HepG2 (cell line): ENCODE data around the gene TGFA. TPM values are rescaled to one million over a fixed set of nuclear protein-coding genes. Genes with fewer than 3 reads are reported as not detected.
A peak's percentile ranks its signal among the peaks of the same experiment; 100 is the strongest.

Experiments used
- ATAC-seq: fragments of 200-7000 bp; cut with Tn5 transposase; 3 replicates; pipeline ENCODE4 v1.9.1; 2020; ENCODE audit warnings: mild to moderate bottlenecking, moderate library complexity
- BruUV-seq: library from RNA; stranded (reverse); fragments of 400-500 nt; replicated peaks from 2 replicates; lab custom pipeline; 2021; lab: Mats Ljungman, UMichigan
- CTCF ChIA-PET: fragments of 300-600 bp; formaldehyde crosslinking; extraction: SDS; loops from one replicate; lab custom pipeline; 2021; ENCODE audit warnings: low total read pairs, inconsistent platforms, low intra/inter-chr PET ratio; lab: Yijun Ruan, JAX
- POLR2A ChIA-PET: fragments of 350-600 bp; sonication (Branson Sonifier 250); formaldehyde crosslinking; loops from one replicate; lab custom pipeline; 2020; ENCODE audit warnings: antibody characterized with exemption, inconsistent platforms; lab: Yijun Ruan, JAX
- DNase-seq: peaks from one replicate; pipeline ENCODE4 v3.0.0-alpha.2; 2015; ENCODE audit warnings: low spot score
- FAIRE-seq: peaks from 3 replicates; lab custom pipeline; 2011; peaks lifted over from hg19 to GRCh38; lab: Jason Lieb, UNC
- H2AFZ ChIP-seq: one replicate; pipeline ENCODE4 v1.6.1; 2011; ENCODE audit warnings: low read length, inconsistent platforms
- H3K27ac ChIP-seq: fragments of 300-600 bp; 3 replicates; pipeline ENCODE4 v1.8.0; 2011; ENCODE audit warnings: mixed run types, mild to moderate bottlenecking, mixed read lengths, low read length, inconsistent platforms; ENCODE audit not compliant: insufficient read depth; ENCODE audit errors: extremely low read length
- H3K27me3 ChIP-seq, 2 experiments: fragments of 200-600 bp in 1 of 2; 2 replicates in 1 of 2; 3 replicates in 1 of 2; pipeline versions ENCODE4 v1.6.0 to v1.8.0; 2011; ENCODE audit warnings: low read length in 2 of 2, mild to moderate bottlenecking in 2 of 2, moderate library complexity in 2 of 2, inconsistent platforms in 1 of 2; ENCODE audit not compliant: insufficient read depth in 2 of 2, control insufficient read depth in 1 of 2
- H3K36me3 ChIP-seq, 2 experiments: fragments of 200-600 bp in 1 of 2; replicated peaks in 1 of 2; 2 replicates in 1 of 2; 3 replicates in 1 of 2; pipeline versions ENCODE4 v1.5.1 to v1.8.0; 2011; ENCODE audit warnings: low read length in 2 of 2, inconsistent platforms in 1 of 2; ENCODE audit not compliant: insufficient read depth in 2 of 2, control insufficient read depth in 1 of 2
- H3K4me1 ChIP-seq: 2 replicates; pipeline ENCODE4 v1.5.1; 2012; ENCODE audit warnings: low read length, inconsistent platforms; ENCODE audit not compliant: insufficient read depth
- H3K4me2 ChIP-seq: 2 replicates; pipeline ENCODE4 v1.6.0; 2011; ENCODE audit warnings: low read depth, low read length, inconsistent platforms
- H3K4me3 ChIP-seq, 3 experiments: fragments of 200-600 bp in 1 of 3; sonication (generic), shearing (Covaris generic) in 1 of 3; replicated peaks in 1 of 3; 2 replicates each; pipeline ENCODE4 v1.5.1; 2011 to 2016; ENCODE audit warnings: low read length in 3 of 3, inconsistent platforms in 2 of 3, low read depth in 2 of 3, mild to moderate bottlenecking in 2 of 3, control low read depth in 1 of 3, mixed read lengths in 1 of 3; ENCODE audit not compliant: insufficient read depth in 1 of 3
- H3K79me2 ChIP-seq: one replicate; pipeline ENCODE4 v1.6.1; 2011; ENCODE audit warnings: low read length, inconsistent platforms; ENCODE audit not compliant: insufficient read depth
- H3K9ac ChIP-seq: 2 replicates; pipeline ENCODE4 v1.6.0; 2011; ENCODE audit warnings: mild to moderate bottlenecking, low read depth, low read length, inconsistent platforms; ENCODE audit not compliant: insufficient read depth
- H3K9me3 ChIP-seq: 2 replicates; pipeline ENCODE4 v1.5.1; 2012; ENCODE audit warnings: mild to moderate bottlenecking, low read length
- H4K20me1 ChIP-seq: 2 replicates; pipeline ENCODE4 v1.6.0; 2011; ENCODE audit warnings: inconsistent platforms, mild to moderate bottlenecking, low read length, moderate library complexity; ENCODE audit not compliant: insufficient read depth
- CEBPB ChIP-seq: IDR thresholded peaks from 2 replicates; pipeline ENCODE4 v1.6.1; 2011; ENCODE audit warnings: low read depth, low read length, improper control_type of control experiment, borderline replicate concordance
- DPF2 ChIP-seq: sonication (generic); formaldehyde crosslinking; IDR thresholded peaks from 2 replicates; pipeline ENCODE4 v1.4.0; 2020; ENCODE audit warnings: mild to moderate bottlenecking, low read depth, missing genetic modification reagents, borderline replicate concordance
- DR1 ChIP-seq: sonication (generic); formaldehyde crosslinking; IDR thresholded peaks from 2 replicates; pipeline ENCODE4 v1.8.0; 2021; ENCODE audit warnings: mild to moderate bottlenecking, missing genetic modification reagents, inconsistent platforms
- EP300 ChIP-seq, 3 experiments: sonication (generic) in 1 of 3; formaldehyde crosslinking in 1 of 3; IDR thresholded peaks; 2 replicates each; pipeline versions ENCODE4 v1.5.1 to v1.6.1; 2011 to 2020; ENCODE audit warnings: low read depth in 2 of 3, low read length in 2 of 3, borderline replicate concordance in 1 of 3, improper control_type of control experiment in 1 of 3, mild to moderate bottlenecking in 1 of 3, missing genetic modification reagents in 1 of 3, moderate library complexity in 1 of 3
- FOXA3 ChIP-seq: IDR thresholded peaks from 2 replicates; pipeline ENCODE4 v1.6.1; 2016; ENCODE audit warnings: missing genetic modification reagents, missing compliant biosample characterization
- HNF4A ChIP-seq: sonication (generic); formaldehyde crosslinking; IDR thresholded peaks from 2 replicates; pipeline ENCODE4 v1.4.0; 2020; ENCODE audit warnings: missing genetic modification reagents
- PITX1 ChIP-seq: sonication (generic); formaldehyde crosslinking; IDR thresholded peaks from 2 replicates; pipeline ENCODE4 v1.5.1; 2020; ENCODE audit warnings: mild to moderate bottlenecking, missing genetic modification reagents
- POGZ ChIP-seq: sonication (generic); formaldehyde crosslinking; IDR thresholded peaks from 2 replicates; pipeline ENCODE4 v1.4.0; 2020; ENCODE audit warnings: mild to moderate bottlenecking, missing genetic modification reagents
- RARA ChIP-seq: IDR thresholded peaks from 2 replicates; pipeline ENCODE4 v1.6.1; 2016; ENCODE audit warnings: missing genetic modification reagents, missing compliant biosample characterization
- REPIN1 ChIP-seq: sonication (generic); formaldehyde crosslinking; IDR thresholded peaks from 2 replicates; pipeline ENCODE4 v1.8.0; 2022; ENCODE audit warnings: missing genetic modification reagents, low read depth, mild to moderate bottlenecking, borderline replicate concordance
- SIX4 ChIP-seq: sonication (generic); formaldehyde crosslinking; IDR thresholded peaks from 2 replicates; pipeline ENCODE4 v1.4.0; 2020; ENCODE audit warnings: missing genetic modification reagents
- SMC3 ChIP-seq: IDR thresholded peaks from 2 replicates; pipeline ENCODE4 v1.6.1; 2011; ENCODE audit warnings: low read length, improper control_type of control experiment
- SOX6 ChIP-seq, 2 experiments: fragments of 450-650 bp in 1 of 2; sonication (generic) in 1 of 2; formaldehyde crosslinking in 1 of 2; IDR thresholded peaks; 2 replicates each; pipeline versions ENCODE4 v1.4.0 to v1.6.1; 2017 to 2020; ENCODE audit warnings: antibody characterized with exemption in 1 of 2, mild to moderate bottlenecking in 1 of 2, missing genetic modification reagents in 1 of 2
- TBX2 ChIP-seq: sonication (generic); formaldehyde crosslinking; IDR thresholded peaks from 2 replicates; pipeline ENCODE4 v1.5.0; 2020; ENCODE audit warnings: missing genetic modification reagents, mild to moderate bottlenecking, borderline replicate concordance
- TBX3 ChIP-seq: fragments of 450-650 bp; IDR thresholded peaks from 2 replicates; pipeline ENCODE4 v1.6.1; 2017; ENCODE audit warnings: antibody characterized with exemption, mild to moderate bottlenecking, inconsistent platforms, borderline replicate concordance
- TEAD3 ChIP-seq: optimal IDR thresholded peaks from 2 replicates; pipeline ENCODE3; 2016; ENCODE audit warnings: borderline replicate concordance
- TOPORS ChIP-seq: sonication (generic); formaldehyde crosslinking; IDR thresholded peaks from 2 replicates; pipeline ENCODE4 v1.8.0; 2023; ENCODE audit warnings: mild to moderate bottlenecking, missing genetic modification reagents
- ZNF569 ChIP-seq: sonication (generic); formaldehyde crosslinking; IDR thresholded peaks from 2 replicates; pipeline ENCODE4 v1.5.0; 2020; ENCODE audit warnings: mild to moderate bottlenecking, missing genetic modification reagents, moderate library complexity, borderline replicate concordance
- ZNF616 ChIP-seq: sonication (generic); formaldehyde crosslinking; IDR thresholded peaks from 2 replicates; pipeline ENCODE4 v1.5.0; 2020; ENCODE audit warnings: low read depth, mild to moderate bottlenecking, missing genetic modification reagents
- WGBS: methylation state at CpG from one replicate; pipeline ENCODE4 v1.1.6; 2017; ENCODE audit warnings: low lambda C conversion rate; 5-methylcytosine and 5-hydroxymethylcytosine counted together
- in situ Hi-C: cut with HindIII; loops from 2 replicates; pipeline ENCODE4 v1.10.0; 2017; ENCODE audit warnings: low pct_unique_long_range_greater_than_20kb; ENCODE audit not compliant: extremely low pct_ligation_motif_present
- intact Hi-C: fragments of 100-400 bp; cut with micrococcal nuclease; formaldehyde crosslinking; loops from one replicate; pipeline ENCODE4 v1.10.0; 2022; ENCODE audit not compliant: unreplicated experiment
- polyA plus RNA-seq, 8 experiments: library from polyadenylated mRNA; depleted of rRNA in 3 of 8; stranded (reverse) in 7 of 8; unstranded in 1 of 8; fragments of >200 nt; fragmentation: Illumina TruSeq in 4 of 8; extraction: Trizol in 4 of 8; gene quantifications; 2 replicates each; pipeline versions ENCODE4 v1.2.1 to v1.2.3, GENCODE V29; 2011 to 2016; ENCODE audit warnings: low read depth in 4 of 8, missing spikeins in 1 of 8, mixed read lengths in 1 of 8; ENCODE audit not compliant: insufficient read depth in 1 of 8
- total RNA-seq, 5 experiments: library from RNA; depleted of rRNA; stranded (reverse); fragments of >200 nt; fragmentation: Illumina TruSeq; extraction: Trizol; gene quantifications; 2 replicates each; pipeline ENCODE4 v1.2.3, GENCODE V29; 2016; ENCODE audit warnings: low read depth in 1 of 5
- TF ChIP-seq, protein P1 (sequence below): sonication (generic); formaldehyde crosslinking; IDR thresholded peaks from 2 replicates; pipeline ENCODE4 v1.5.0; 2020; ENCODE audit warnings: mild to moderate bottlenecking, missing genetic modification reagents, borderline replicate concordance

TGFA gene
- total and polyA plus RNA-seq, 2 of the 13 experiments (the other 11 are each of a cell fraction or from before 2014, with no cell fraction given): 7.8 to 15.3 TPM

DNA sequence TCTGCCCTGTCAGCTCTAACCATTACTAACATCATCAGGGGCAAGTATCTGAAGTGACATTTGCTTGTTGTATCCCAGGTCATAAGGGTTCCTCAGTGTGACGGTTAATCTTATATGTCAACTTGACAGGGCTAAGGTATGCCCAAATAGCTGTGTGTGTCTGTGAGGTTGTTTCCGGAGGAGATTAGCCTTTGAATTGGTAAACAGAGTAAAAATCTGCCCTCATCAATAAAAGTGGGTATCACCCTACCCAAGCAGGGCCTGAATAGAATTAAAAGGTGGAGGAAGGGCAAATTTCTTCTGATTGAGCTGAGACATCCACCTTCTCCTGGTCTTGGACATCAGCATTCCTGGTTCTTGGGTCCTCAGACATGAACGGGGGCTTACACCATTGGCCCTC, 12.8 kb upstream of the TGFA start:
- ChIA-PET POLR2A (no interaction called here), CTCF (no interaction called here)
- no peak for DNase-seq
- no peaks in the 10 kb centered on the region for H3K79me2 ChIP-seq
- no peaks in the 10 kb centered on the region for H3K27me3 ChIP-seq
- intact Hi-C loops (no loop called here), in situ Hi-C loops (no loop called here)
- no peak for FAIRE-seq
- no peaks in the 10 kb centered on the region for H3K9me3 ChIP-seq
- BruUV-seq: no TSS peak
- H4K20me1 ChIP-seq: no peaks in the 10 kb centered on the region
- H2AFZ ChIP-seq: no peak overlapping the region
- H3K4me2 ChIP-seq: peak overlapping the region; percentile 4; the same call in 1 of the 2 replicates
- no peak overlapping the region for H3K4me3 ChIP-seq
- no peak overlapping the region for H3K9ac ChIP-seq
- peak overlapping the region; percentile 87 for H3K27ac ChIP-seq
- ATAC-seq: no peak
- no peaks in the 10 kb centered on the region for H3K36me3 ChIP-seq
- H3K4me1 ChIP-seq: peaks cover 66% of the 10 kb centered on the region
- WGBS: 42% methylated on average over 3 of the region's 3 CpGs
- no peak for TF ChIP-seq TBX3
- no peak for TF ChIP-seq SMC3
- TF ChIP-seq REPIN1: no peak
- peak; percentile 75; the same call in 1 of the 2 replicates for TF ChIP-seq PITX1 (CRISPR knock-in tag)
- TF ChIP-seq DPF2: peak; percentile 17; the same call in 1 of the 2 replicates
- TF ChIP-seq HNF4A (CRISPR knock-in tag): peak; percentile 25; the same call in 1 of the 2 replicates
- peak in 1 of 2 experiments; percentile 62; a peak in 2 of 4 replicates for TF ChIP-seq EP300 (IDR thresholded peaks at IDR 0.05; ENCODE audit: low read depth in 2 of 2, low read length in 2 of 2)
- no peak for TF ChIP-seq EP300 (CRISPR knock-in tag; IDR thresholded peaks at IDR 0.05; ENCODE audit: borderline replicate concordance)
- TF ChIP-seq CEBPB: no peak
- TF ChIP-seq ZNF616 (CRISPR knock-in tag): no peak
- TF ChIP-seq ZNF569: no peak
- no peak for TF ChIP-seq SOX6 (IDR thresholded peaks at IDR 0.05)
- TF ChIP-seq SOX6 (CRISPR knock-in tag; IDR thresholded peaks at IDR 0.05): peak; percentile 23; the same call in 1 of the 2 replicates
- no peak for TF ChIP-seq TOPORS
- TF ChIP-seq TBX2 (CRISPR knock-in tag): peak; percentile 48; the same call in 1 of the 2 replicates
- 0 out of 2 replicates have a peak, but pooled peaks have one; percentile 18 for TF ChIP-seq RARA (CRISPR knock-in tag)
- TF ChIP-seq POGZ: no peak
- TF ChIP-seq FOXA3 (CRISPR knock-in tag): 0 out of 2 replicates have a peak, but pooled peaks have one; percentile 25
- peak; percentile 5 for TF ChIP-seq TEAD3 (CRISPR knock-in tag)
- no peak for TF ChIP-seq SIX4
- no peak for TF ChIP-seq DR1 (CRISPR knock-in tag)
- TF ChIP-seq, protein P1, sequence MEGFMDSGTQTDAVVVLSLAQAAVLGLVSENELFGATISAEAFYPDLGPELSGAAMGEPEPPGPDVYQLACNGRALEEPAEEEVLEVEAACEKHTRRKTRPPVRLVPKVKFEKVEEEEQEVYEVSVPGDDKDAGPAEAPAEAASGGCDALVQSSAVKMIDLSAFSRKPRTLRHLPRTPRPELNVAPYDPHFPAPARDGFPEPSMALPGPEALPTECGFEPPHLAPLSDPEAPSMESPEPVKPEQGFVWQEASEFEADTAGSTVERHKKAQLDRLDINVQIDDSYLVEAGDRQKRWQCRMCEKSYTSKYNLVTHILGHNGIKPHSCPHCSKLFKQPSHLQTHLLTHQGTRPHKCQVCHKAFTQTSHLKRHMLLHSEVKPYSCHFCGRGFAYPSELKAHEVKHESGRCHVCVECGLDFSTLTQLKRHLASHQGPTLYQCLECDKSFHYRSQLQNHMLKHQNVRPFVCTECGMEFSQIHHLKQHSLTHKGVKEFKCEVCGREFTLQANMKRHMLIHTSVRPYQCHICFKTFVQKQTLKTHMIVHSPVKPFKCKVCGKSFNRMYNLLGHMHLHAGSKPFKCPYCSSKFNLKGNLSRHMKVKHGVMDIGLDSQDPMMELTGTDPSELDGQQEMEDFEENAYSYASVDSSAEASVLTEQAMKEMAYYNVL: no peak
